ELF-1 (cell line): Measurements from ENCODE around the gene PHLDA2.
A peak's percentile ranks its signal among the peaks of the same experiment; 100 is the strongest.
"Not testable (repeated sequence)": the region's sequence is repeated elsewhere in the genome, so short reads cannot be mapped to it uniquely, and the experiment has no call there.

ENCODE experiments used
- DNase-seq: peaks from one replicate; pipeline ENCODE4 v3.0.0-alpha.2; 2016; ENCODE audit warnings: low read depth, low spot score

The PHLDA2 gene

GRCh38 chr11:2914455-2915195, 14.6 kb downstream of the PHLDA2 start:
- no peak for DNase-seq

GRCh38 chr11:2913776-2914175, 15.4 kb downstream of the PHLDA2 start:
- DNase-seq, result no peak

GRCh38 chr11:2913019-2913431, 16.2 kb downstream of the PHLDA2 start:
- no peak for DNase-seq

GRCh38 chr11:2912498-2912897, 16.7 kb downstream of the PHLDA2 start:
- DNase-seq, result peak; percentile 77

GRCh38 chr11:2911785-2912391, 17.3 kb downstream of the PHLDA2 start:
- DNase-seq, result no peak

- no peak for DNase-seq
These were observed 18.0 kb downstream of the PHLDA2 start for GRCh38 chr11:2911088-2911784.

GRCh38 chr11:2910401-2910955, 18.7 kb downstream of the PHLDA2 start:
- DNase-seq, result no peak

GRCh38 chr11:2909133-2909902, 19.9 kb downstream of the PHLDA2 start:
- DNase-seq, result no peak

GRCh38 chr11:2908130-2908529, 21.1 kb downstream of the PHLDA2 start:
- no peak for DNase-seq

- not testable (repeated sequence) for DNase-seq
These were observed 23.9 kb downstream of the PHLDA2 start for GRCh38 chr11:2905299-2905698.

- no peak for DNase-seq
These were observed 24.8 kb downstream of the PHLDA2 start for GRCh38 chr11:2904153-2905052.

- no peak for DNase-seq
These were observed 25.6 kb downstream of the PHLDA2 start for GRCh38 chr11:2903672-2904011.

- DNase-seq, result no peak
These were observed 26.2 kb downstream of the PHLDA2 start for GRCh38 chr11:2902784-2903671.

GRCh38 chr11:2901854-2902783, 27.1 kb downstream of the PHLDA2 start:
- DNase-seq, result peak; percentile 89

GRCh38 chr11:2901196-2901796, 27.9 kb downstream of the PHLDA2 start:
- no peak for DNase-seq

- no peak for DNase-seq
These were observed 30.0 kb downstream of the PHLDA2 start for GRCh38 chr11:2899080-2899783.

- DNase-seq, result no peak
These were observed 30.7 kb downstream of the PHLDA2 start for GRCh38 chr11:2898366-2899079.
